ENCODE measurements around the gene COL5A2. TPM values are rescaled to one million over a fixed set of nuclear protein-coding genes. Genes with fewer than 3 reads are reported as not detected.

Gene COL5A2
- total RNA-seq, 1 donor from 2014 or later: 8.1 TPM

Small RNAs within 50 kb of the gene (microRNA-seq; reads per million reads assigned to microRNA genes)
- gene MIR3129 (ENCODE audit: borderline number of aligned reads) (not detected), gene MIR3606 (ENCODE audit: borderline number of aligned reads) (not detected)

Other genes starting within 250 kb of the COL5A2 start
- gene COL3A1, start 205.4 kb downstream of the COL5A2 start, total RNA-seq: 51.8 TPM

Data from left ventricle myocardium superior (tissue), 1 donor.